22Rv1 (cell line): ENCODE measurements around the gene CAMK2D.

ENCODE experiments used
- H3K27ac ChIP-seq: fragments of 450-650 bp; 2 replicates; pipeline ENCODE4 v1.5.1; 2017
- CTCF ChIP-seq: fragments of 450-650 bp; IDR thresholded peaks from 2 replicates; pipeline ENCODE4 v1.5.1; 2017; ENCODE audit warnings: mild to moderate bottlenecking
- ZFX ChIP-seq: fragments of 450-650 bp; IDR thresholded peaks from 2 replicates; pipeline ENCODE4 v1.6.1; 2017; ENCODE audit warnings: antibody characterized with exemption, borderline replicate concordance

The CAMK2D gene

GRCh38 chr4:113455061-113455460 is 306.5 kb downstream of the CAMK2D start:
- H3K27ac ChIP-seq, result no peak overlapping the region

GRCh38 chr4:113452868-113453620 is 308.5 kb downstream of the CAMK2D start:
- H3K27ac ChIP-seq, result no peak overlapping the region
- TF ChIP-seq ZFX, result no peak
- no peak for TF ChIP-seq CTCF

More at GRCh38 chr4:113455061-113455460, 306.5 kb downstream of the CAMK2D start:
- no peak for TF ChIP-seq ZFX
- no peak for TF ChIP-seq CTCF

GRCh38 chr4:113452152-113452551 is 309.4 kb downstream of the CAMK2D start:
- no peak overlapping the region for H3K27ac ChIP-seq
- TF ChIP-seq CTCF, result no peak
- no peak for TF ChIP-seq ZFX

GRCh38 chr4:113450295-113451080 is 311.1 kb downstream of the CAMK2D start:
- no peak for TF ChIP-seq ZFX
- TF ChIP-seq CTCF, result no peak
- H3K27ac ChIP-seq, result no peak overlapping the region

- H3K27ac ChIP-seq, result no peak overlapping the region
- no peak for TF ChIP-seq ZFX
Observed at GRCh38 chr4:113449410-113449974, 312.0 kb downstream of the CAMK2D start.

GRCh38 chr4:113447769-113448168 is 313.8 kb downstream of the CAMK2D start:
- TF ChIP-seq ZFX (no peak), CTCF (no peak)
- H3K27ac ChIP-seq, result no peak overlapping the region

GRCh38 chr4:113447061-113447460 is 314.5 kb downstream of the CAMK2D start:
- H3K27ac ChIP-seq, result no peak overlapping the region
- no peak for TF ChIP-seq ZFX
- TF ChIP-seq CTCF, result no peak
